ENCODE data around the gene ANKRD40. TPM values are rescaled to one million over a fixed set of nuclear protein-coding genes. Genes with fewer than 3 reads are reported as not detected.

The ANKRD40 gene
- total and polyA plus RNA-seq, 2 donors (not counting 1 experiment from before 2014, with no cell fraction given): 13.7 to 35.3 TPM

- intact Hi-C loops (cut with micrococcal nuclease): no loop called here
- no peak overlapping the region for H3K27ac ChIP-seq (ENCODE audit: low read length in 2 of 2)
- H3K79me2 ChIP-seq (ENCODE audit: control insufficient read depth, insufficient read depth, low read length): no peaks in the 10 kb centered on the region
- ATAC-seq (ENCODE audit: low read depth) (no peak), DNase-seq (no peak)
- CTCF ChIA-PET: interaction anchor here (1.1 kb wide), 1 partner anchor 10 kb away, joined by 3 read pairs; no protein-coding TSS in a partner anchor
- no peak overlapping the region for H3K9ac ChIP-seq (ENCODE audit: low read length)
- H3K9me3 ChIP-seq (ENCODE audit: control extremely low read depth in 1 of 3, control insufficient read depth in 2 of 3, insufficient read depth in 1 of 3, low read length in 2 of 3): no peaks in the 10 kb centered on the region
- no peaks in the 10 kb centered on the region for H4K20me1 ChIP-seq (ENCODE audit: control insufficient read depth, insufficient read depth, low read length, poor library complexity, severe bottlenecking)
- H2AFZ ChIP-seq (ENCODE audit: insufficient read depth, low read depth, low read length, poor library complexity, severe bottlenecking): no peak overlapping the region
- H3K4me1 ChIP-seq (ENCODE audit: control insufficient read depth in 2 of 2, insufficient read depth in 2 of 2, low read length in 2 of 2): no peaks in the 10 kb centered on the region
- 93% methylated on average over 9 of the region's 14 CpGs for WGBS (ENCODE audit: insufficient coverage)
- Mint-ChIP-seq H3K9me3 (ENCODE audit: insufficient read depth) (no peaks in the 10 kb centered on the region), H3K4me3 (no peak overlapping the region), H3K27me3 (peaks cover 11% of the 10 kb centered on the region), H3K27ac (no peak overlapping the region), H3K4me1 (no peaks in the 10 kb centered on the region)
- no peaks in the 10 kb centered on the region for H3K36me3 ChIP-seq (replicated peaks in 1 of 2; ENCODE audit: control extremely low read depth in 1 of 2, control insufficient read depth in 1 of 2, extremely low read depth in 1 of 2, insufficient read depth in 2 of 2, low read length in 1 of 2)
- TF ChIP-seq CTCF (IDR thresholded peaks at IDR 0.05) (no peak), EZH2 (IDR thresholded peaks at IDR 0.05; ENCODE audit: borderline replicate concordance, insufficient read depth, low read depth, low read length, poor library complexity, severe bottlenecking) (no peak)
- POLR2A ChIA-PET: no interaction called here
- no peak overlapping the region for H3K4me2 ChIP-seq (replicated peaks; ENCODE audit: low read depth, low read length, poor library complexity, severe bottlenecking)
- no peaks in the 10 kb centered on the region for H3K27me3 ChIP-seq (replicated peaks in 1 of 4; ENCODE audit: control extremely low read depth in 1 of 4, control insufficient read depth in 3 of 4, insufficient read depth in 4 of 4, low read length in 3 of 4)
- no peak overlapping the region for H3K4me3 ChIP-seq (ENCODE audit: control extremely low read depth in 1 of 5, extremely low read depth in 1 of 5, insufficient read depth in 1 of 5, low read depth in 2 of 5, low read length in 4 of 5)
Measured at GRCh38 chr17:50686494-50687199, 21.1 kb downstream of the ANKRD40 start.

GRCh38 chr17:50685691-50686493 lies 21.8 kb downstream of the ANKRD40 start:
- no peak overlapping the region for H3K4me3 Mint-ChIP-seq
- H3K4me3 ChIP-seq (ENCODE audit: control extremely low read depth in 1 of 5, extremely low read depth in 1 of 5, insufficient read depth in 1 of 5, low read depth in 2 of 5, low read length in 4 of 5): no peak overlapping the region
- peaks cover 18% of the 10 kb centered on the region for H3K27me3 Mint-ChIP-seq
- TF ChIP-seq CTCF (IDR thresholded peaks at IDR 0.05) (no peak), EZH2 (IDR thresholded peaks at IDR 0.05; ENCODE audit: borderline replicate concordance, insufficient read depth, low read depth, low read length, poor library complexity, severe bottlenecking) (no peak)
- H3K4me2 ChIP-seq (replicated peaks; ENCODE audit: low read depth, low read length, poor library complexity, severe bottlenecking): no peak overlapping the region
- peaks cover 0 to 3% of the 10 kb centered on the region in 2 donors for H3K4me1 ChIP-seq (ENCODE audit: control insufficient read depth in 2 of 2, insufficient read depth in 2 of 2, low read length in 2 of 2)
- H3K27ac ChIP-seq (ENCODE audit: low read length in 2 of 2): no peak overlapping the region
- H4K20me1 ChIP-seq (ENCODE audit: control insufficient read depth, insufficient read depth, low read length, poor library complexity, severe bottlenecking): no peaks in the 10 kb centered on the region
- no peaks in the 10 kb centered on the region for H3K27me3 ChIP-seq (replicated peaks in 1 of 4; ENCODE audit: control extremely low read depth in 1 of 4, control insufficient read depth in 3 of 4, insufficient read depth in 4 of 4, low read length in 3 of 4)
- intact Hi-C loops (cut with micrococcal nuclease): no loop called here
- DNase-seq: no peak
- CTCF ChIA-PET: interaction anchor here (1.1 kb wide), 1 partner anchor 11 kb away, joined by 3 read pairs; no protein-coding TSS in a partner anchor
- ATAC-seq (ENCODE audit: low read depth): no peak
- no peak overlapping the region for H2AFZ ChIP-seq (ENCODE audit: insufficient read depth, low read depth, low read length, poor library complexity, severe bottlenecking)
- POLR2A ChIA-PET: no interaction called here
- H3K9me3 ChIP-seq (ENCODE audit: control extremely low read depth in 1 of 3, control insufficient read depth in 2 of 3, insufficient read depth in 1 of 3, low read length in 2 of 3): no peaks in the 10 kb centered on the region
- H3K9ac ChIP-seq (ENCODE audit: low read length): no peak overlapping the region
- H3K9me3 Mint-ChIP-seq (ENCODE audit: insufficient read depth): no peaks in the 10 kb centered on the region
- H3K27ac Mint-ChIP-seq: no peak overlapping the region
- H3K36me3 ChIP-seq (replicated peaks in 1 of 2; ENCODE audit: control extremely low read depth in 1 of 2, control insufficient read depth in 1 of 2, extremely low read depth in 1 of 2, insufficient read depth in 2 of 2, low read length in 1 of 2): no peaks in the 10 kb centered on the region
- no peaks in the 10 kb centered on the region for H3K79me2 ChIP-seq (ENCODE audit: control insufficient read depth, insufficient read depth, low read length)
- WGBS (ENCODE audit: insufficient coverage): 92% methylated on average over 15 of the region's 17 CpGs
- H3K4me1 Mint-ChIP-seq: peaks cover 4% of the 10 kb centered on the region

All from B cell (primary cell).